ENCODE results near the gene SUPV3L1.
"Not testable (repeated sequence)": the region's sequence is repeated elsewhere in the genome, so short reads cannot be mapped to it uniquely, and the experiment has no call there.

Gene SUPV3L1

DNA sequence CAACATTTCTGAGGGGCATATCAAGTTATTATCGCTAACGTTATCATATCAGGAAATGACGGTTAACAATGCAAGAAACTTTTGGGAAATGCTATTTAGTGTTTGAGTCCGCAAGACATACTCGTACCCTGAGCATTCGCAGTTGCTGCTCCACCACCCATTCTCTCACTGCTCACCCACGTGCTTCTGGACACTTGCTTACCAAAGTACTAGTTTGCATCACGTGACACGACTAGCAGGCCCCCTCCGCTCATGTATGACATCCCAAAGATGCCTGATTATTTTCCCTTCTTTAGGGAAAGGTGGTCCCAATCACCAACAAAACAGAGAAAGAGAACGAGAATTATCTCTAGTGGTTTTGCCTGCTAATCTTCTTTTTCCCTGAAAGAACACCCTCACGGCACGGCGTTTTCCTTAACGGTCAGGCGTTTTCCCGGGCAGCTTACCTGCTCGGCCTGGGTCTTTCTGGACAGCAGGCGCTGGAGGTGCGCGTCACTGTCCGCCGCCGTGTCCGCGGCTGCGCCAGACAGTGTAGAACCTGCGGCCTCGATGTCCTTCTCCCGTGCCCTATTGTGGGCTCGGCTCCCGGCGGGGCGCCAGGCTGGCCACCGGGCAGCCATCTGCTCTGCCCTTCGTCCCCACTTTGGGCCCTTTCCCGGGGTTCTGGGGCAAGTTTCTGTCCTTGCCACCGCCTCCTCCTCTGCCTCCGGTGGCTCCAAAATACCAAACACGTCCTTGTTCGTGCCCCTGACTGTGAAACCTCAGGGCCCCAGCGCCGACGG lies at the start of gene SUPV3L1:
TSS of gene SUPV3L1 (plus strand) at position 492 of the 782 bp plus-strand sequence. CDS start at position 550, 58 bp downstream.
- H3K4me3 ChIP-seq (ENCODE audit: low read length): peak within 1 kb of the TSS; percentile 99
- TF ChIP-seq, protein P1, sequence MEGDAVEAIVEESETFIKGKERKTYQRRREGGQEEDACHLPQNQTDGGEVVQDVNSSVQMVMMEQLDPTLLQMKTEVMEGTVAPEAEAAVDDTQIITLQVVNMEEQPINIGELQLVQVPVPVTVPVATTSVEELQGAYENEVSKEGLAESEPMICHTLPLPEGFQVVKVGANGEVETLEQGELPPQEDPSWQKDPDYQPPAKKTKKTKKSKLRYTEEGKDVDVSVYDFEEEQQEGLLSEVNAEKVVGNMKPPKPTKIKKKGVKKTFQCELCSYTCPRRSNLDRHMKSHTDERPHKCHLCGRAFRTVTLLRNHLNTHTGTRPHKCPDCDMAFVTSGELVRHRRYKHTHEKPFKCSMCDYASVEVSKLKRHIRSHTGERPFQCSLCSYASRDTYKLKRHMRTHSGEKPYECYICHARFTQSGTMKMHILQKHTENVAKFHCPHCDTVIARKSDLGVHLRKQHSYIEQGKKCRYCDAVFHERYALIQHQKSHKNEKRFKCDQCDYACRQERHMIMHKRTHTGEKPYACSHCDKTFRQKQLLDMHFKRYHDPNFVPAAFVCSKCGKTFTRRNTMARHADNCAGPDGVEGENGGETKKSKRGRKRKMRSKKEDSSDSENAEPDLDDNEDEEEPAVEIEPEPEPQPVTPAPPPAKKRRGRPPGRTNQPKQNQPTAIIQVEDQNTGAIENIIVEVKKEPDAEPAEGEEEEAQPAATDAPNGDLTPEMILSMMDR (conservative IDR thresholded peaks at IDR 0.05; ENCODE audit: low read length): no peak
- peak; percentile 98 for DNase-seq (ENCODE audit: low read depth)

DNA sequence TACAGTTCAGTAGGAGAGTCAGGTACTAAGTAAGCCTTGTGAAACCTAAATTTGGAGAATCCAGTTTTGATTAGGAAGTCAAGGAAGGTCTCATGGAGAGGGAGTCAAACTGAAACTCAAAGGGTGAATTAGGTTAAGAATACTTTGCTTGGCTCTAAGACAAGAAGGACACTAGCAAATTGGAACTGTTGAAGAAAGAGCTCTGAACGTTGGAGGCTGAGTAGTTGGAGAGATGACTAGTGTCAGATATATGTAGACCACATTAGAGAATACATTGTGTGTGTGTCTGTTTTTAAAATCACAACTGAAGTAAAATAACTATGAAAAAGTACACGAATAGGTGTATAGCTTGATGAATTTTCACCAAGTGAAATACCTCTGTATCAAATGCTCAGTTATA lies 49.8 kb upstream of the SUPV3L1 start:
- TF ChIP-seq, protein P1 (conservative IDR thresholded peaks at IDR 0.05; ENCODE audit: low read length): no peak
- peak; percentile 19 for DNase-seq (ENCODE audit: low read depth)
- no peak overlapping the region for H3K4me3 ChIP-seq (ENCODE audit: low read length)

DNA sequence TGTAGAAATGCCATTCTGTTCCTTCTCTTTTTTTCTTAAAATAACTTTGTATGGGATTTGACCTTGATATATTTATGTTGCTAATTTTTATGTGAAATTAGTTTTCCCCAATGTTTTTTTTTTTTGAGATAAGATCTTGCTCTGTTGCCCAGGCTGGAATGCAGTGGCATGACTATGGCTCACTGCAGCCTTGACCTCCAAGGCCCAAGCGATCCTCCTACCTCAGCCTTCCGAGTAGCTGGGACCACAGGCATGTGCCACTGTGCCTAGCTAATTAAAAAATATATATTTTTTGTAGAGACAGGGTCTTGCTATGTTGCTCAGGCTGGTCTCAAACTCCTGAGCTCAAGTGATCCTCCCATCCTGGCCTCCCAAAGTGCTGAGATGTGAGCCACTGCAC lies 40.1 kb upstream of the SUPV3L1 start:
- TF ChIP-seq, protein P1 (conservative IDR thresholded peaks at IDR 0.05; ENCODE audit: low read length): no peak
- no peak for DNase-seq (ENCODE audit: low read depth)
- H3K4me3 ChIP-seq (ENCODE audit: low read length): no peak overlapping the region

GRCh38 chr10:69141304-69141703 lies 38.7 kb upstream of the SUPV3L1 start:
- TF ChIP-seq, protein P1 (conservative IDR thresholded peaks at IDR 0.05; ENCODE audit: low read length): no peak
- H3K4me3 ChIP-seq (ENCODE audit: low read length): no peak overlapping the region
- DNase-seq (ENCODE audit: low read depth): no peak

DNA sequence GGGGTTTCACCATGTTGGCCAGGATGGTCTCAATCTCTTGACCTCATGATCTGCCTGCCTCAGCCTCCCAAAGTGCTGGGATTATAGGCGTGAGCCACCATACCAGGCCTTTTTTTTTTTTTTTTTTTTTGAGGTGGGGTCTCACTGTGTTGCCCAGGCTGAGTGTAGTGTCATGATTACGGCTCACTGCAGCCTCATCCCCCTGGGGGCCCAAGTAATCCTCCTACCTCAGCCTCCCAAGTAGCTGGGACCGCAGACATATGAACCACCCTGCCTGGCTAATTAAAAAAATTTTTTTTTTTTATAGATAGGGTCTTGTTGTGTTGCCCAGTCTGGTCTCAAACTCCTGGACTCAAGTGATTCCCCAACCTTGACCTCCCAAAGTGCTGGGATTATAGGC lies 38.0 kb upstream of the SUPV3L1 start:
- DNase-seq (ENCODE audit: low read depth); H3K4me3 ChIP-seq (ENCODE audit: low read length): not testable (repeated sequence)

DNA sequence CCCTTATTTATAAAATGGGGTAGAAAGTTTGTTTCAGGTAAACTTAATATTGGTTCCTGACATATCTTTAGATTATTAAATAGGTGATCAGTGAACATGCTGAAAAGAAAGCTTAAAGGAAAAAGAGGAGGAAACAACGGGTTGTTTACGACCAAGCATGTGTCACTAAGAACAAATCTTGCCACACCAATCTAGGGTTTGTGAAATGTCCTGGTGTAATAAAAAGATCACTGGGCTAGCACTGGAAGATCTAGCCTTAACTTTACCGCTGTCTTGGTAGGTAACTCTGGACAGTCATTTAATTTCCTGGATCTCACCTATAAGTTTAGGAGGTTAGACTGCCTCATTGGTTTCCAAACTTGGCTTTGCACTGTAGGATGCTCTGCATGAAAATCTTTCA lies 37.1 kb upstream of the SUPV3L1 start:
- TF ChIP-seq, protein P1 (conservative IDR thresholded peaks at IDR 0.05; ENCODE audit: low read length): no peak
- no peak overlapping the region for H3K4me3 ChIP-seq (ENCODE audit: low read length)
- DNase-seq (ENCODE audit: low read depth): no peak

- no peak overlapping the region for H3K4me3 ChIP-seq (ENCODE audit: low read length)
- DNase-seq (ENCODE audit: low read depth): no peak
- TF ChIP-seq, protein P1 (conservative IDR thresholded peaks at IDR 0.05; ENCODE audit: low read length): no peak
These were observed 34.7 kb upstream of the SUPV3L1 start for GRCh38 chr10:69145329-69145728.

Data from AG10803 (cell line).